PC-9 (cell line): ENCODE measurements around the gene TEPSIN.

Experiments
- EZH2 ChIP-seq: fragments of 200-600 bp; sonication (generic); IDR thresholded peaks from 2 replicates; pipeline ENCODE4 v1.8.0; 2017; ENCODE audit warnings: antibody characterized with exemption, low read depth
- TF ChIP-seq, protein P1 (sequence below): fragments of 200-600 bp; sonication (generic); conservative IDR thresholded peaks from 2 replicates; pipeline ENCODE4 v1.6.1; 2017; ENCODE audit warnings: mixed run types, antibody characterized with exemption, mild to moderate bottlenecking, moderate library complexity

DNA sequence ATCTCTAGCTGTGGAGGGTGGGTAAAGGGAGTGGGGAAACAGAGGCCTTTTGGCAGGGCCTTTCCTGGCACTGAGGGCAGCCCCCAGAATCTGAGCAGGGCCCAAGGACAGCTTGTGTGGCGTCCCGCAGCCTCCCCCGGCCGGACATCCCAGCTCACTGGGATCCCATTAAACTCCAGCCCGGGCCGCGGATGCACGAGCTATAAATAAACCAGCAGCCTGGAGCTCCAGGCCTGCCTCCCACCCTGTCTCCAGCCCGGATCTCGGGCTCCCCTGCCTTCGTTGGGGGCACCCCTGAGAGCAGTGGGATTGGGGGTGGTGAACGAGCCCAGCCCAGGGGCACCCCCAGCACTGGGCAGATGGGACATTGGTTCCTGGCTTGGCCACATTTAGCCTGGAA lies 59.0 kb downstream of the TEPSIN start:
- TF ChIP-seq, protein P1, sequence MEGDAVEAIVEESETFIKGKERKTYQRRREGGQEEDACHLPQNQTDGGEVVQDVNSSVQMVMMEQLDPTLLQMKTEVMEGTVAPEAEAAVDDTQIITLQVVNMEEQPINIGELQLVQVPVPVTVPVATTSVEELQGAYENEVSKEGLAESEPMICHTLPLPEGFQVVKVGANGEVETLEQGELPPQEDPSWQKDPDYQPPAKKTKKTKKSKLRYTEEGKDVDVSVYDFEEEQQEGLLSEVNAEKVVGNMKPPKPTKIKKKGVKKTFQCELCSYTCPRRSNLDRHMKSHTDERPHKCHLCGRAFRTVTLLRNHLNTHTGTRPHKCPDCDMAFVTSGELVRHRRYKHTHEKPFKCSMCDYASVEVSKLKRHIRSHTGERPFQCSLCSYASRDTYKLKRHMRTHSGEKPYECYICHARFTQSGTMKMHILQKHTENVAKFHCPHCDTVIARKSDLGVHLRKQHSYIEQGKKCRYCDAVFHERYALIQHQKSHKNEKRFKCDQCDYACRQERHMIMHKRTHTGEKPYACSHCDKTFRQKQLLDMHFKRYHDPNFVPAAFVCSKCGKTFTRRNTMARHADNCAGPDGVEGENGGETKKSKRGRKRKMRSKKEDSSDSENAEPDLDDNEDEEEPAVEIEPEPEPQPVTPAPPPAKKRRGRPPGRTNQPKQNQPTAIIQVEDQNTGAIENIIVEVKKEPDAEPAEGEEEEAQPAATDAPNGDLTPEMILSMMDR: no peak
- TF ChIP-seq EZH2: no peak
